ENCODE results near the gene UMODL1.

UMODL1 gene

DNA sequence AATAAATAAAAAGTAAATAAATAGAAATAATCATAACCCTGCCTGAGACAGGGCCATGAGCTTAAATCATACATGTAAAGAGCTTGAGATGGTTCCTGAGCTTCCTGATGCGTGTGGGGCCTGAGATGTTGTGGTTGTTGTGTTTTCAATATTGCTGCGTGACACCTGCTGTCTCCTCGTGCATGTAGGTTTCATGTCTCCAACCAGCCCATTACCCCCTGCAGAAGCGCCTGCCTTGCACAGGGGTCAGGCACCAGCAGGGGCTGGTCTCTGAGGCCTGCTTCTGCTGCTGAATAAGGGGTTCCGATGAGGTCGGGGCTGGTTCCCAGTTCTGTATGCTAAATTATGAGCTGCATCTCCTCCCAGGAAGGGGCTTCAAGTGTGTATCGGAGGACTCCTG lies 15.9 kb downstream of the UMODL1 start:
- H3K4me2 ChIP-seq (ENCODE audit: insufficient read depth, low read length) = no peak overlapping the region
- DNase-seq = no peak
- no peak overlapping the region for H3K9ac ChIP-seq (ENCODE audit: low read depth, low read length)
- no peaks in the 10 kb centered on the region for H3K36me3 ChIP-seq (ENCODE audit: insufficient read depth, low read length)
- no peak for TF ChIP-seq EZH2 (IDR thresholded peaks at IDR 0.05; ENCODE audit: borderline replicate concordance, low read depth, low read length, severe bottlenecking)
- TF ChIP-seq, protein P1, sequence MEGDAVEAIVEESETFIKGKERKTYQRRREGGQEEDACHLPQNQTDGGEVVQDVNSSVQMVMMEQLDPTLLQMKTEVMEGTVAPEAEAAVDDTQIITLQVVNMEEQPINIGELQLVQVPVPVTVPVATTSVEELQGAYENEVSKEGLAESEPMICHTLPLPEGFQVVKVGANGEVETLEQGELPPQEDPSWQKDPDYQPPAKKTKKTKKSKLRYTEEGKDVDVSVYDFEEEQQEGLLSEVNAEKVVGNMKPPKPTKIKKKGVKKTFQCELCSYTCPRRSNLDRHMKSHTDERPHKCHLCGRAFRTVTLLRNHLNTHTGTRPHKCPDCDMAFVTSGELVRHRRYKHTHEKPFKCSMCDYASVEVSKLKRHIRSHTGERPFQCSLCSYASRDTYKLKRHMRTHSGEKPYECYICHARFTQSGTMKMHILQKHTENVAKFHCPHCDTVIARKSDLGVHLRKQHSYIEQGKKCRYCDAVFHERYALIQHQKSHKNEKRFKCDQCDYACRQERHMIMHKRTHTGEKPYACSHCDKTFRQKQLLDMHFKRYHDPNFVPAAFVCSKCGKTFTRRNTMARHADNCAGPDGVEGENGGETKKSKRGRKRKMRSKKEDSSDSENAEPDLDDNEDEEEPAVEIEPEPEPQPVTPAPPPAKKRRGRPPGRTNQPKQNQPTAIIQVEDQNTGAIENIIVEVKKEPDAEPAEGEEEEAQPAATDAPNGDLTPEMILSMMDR (IDR thresholded peaks at IDR 0.05; ENCODE audit: borderline replicate concordance, extremely low read depth, low read length, poor library complexity, severe bottlenecking) = no peak
- no peak overlapping the region for H2AFZ ChIP-seq (ENCODE audit: low read depth, low read length)
- no peak overlapping the region for H3K4me3 ChIP-seq (ENCODE audit: low read depth in 1 of 2, low read length in 2 of 2)
- no peak for ATAC-seq (ENCODE audit: insufficient read depth, low read depth)
- no peak overlapping the region for H3K27ac ChIP-seq (ENCODE audit: low read length)
- no peaks in the 10 kb centered on the region for H3K79me2 ChIP-seq (ENCODE audit: insufficient read depth, low read length)
- H4K20me1 ChIP-seq (ENCODE audit: insufficient read depth, low read length) = no peaks in the 10 kb centered on the region
- H3K4me1 ChIP-seq (ENCODE audit: insufficient read depth, low read length) = peaks cover 13% of the 10 kb centered on the region
- no peaks in the 10 kb centered on the region for H3K27me3 ChIP-seq (ENCODE audit: insufficient read depth, low read length, poor library complexity)
- H3K9me3 ChIP-seq (ENCODE audit: insufficient read depth, low read length, severe bottlenecking) = no peaks in the 10 kb centered on the region

DNA sequence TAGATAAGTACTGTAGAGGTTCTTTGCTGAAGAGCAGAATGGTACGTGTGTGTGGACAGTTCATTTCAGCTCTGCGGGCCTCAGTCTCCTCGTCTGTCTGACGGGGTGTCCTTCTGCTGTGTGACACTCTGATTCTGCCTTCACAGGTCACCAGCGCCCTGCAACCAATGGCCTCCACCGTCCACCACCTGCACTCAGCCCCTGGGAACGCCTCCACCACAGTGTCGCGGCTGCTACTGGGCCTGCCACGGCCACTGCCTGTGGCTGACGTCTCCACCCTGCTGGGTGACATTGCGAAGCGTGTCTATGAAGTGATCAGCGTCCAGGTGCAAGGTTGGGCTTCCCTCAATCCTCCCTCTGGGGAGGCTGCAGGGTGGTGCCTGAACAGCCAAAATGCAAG lies 17.0 kb downstream of the UMODL1 start:
- no peaks in the 10 kb centered on the region for H3K79me2 ChIP-seq (ENCODE audit: insufficient read depth, low read length)
- H3K27me3 ChIP-seq (ENCODE audit: insufficient read depth, low read length, poor library complexity) = no peaks in the 10 kb centered on the region
- no peak overlapping the region for H3K4me2 ChIP-seq (ENCODE audit: insufficient read depth, low read length)
- no peak overlapping the region for H3K9ac ChIP-seq (ENCODE audit: low read depth, low read length)
- peaks cover 13% of the 10 kb centered on the region for H3K4me1 ChIP-seq (ENCODE audit: insufficient read depth, low read length)
- no peaks in the 10 kb centered on the region for H4K20me1 ChIP-seq (ENCODE audit: insufficient read depth, low read length)
- H3K4me3 ChIP-seq (ENCODE audit: low read depth in 1 of 2, low read length in 2 of 2) = no peak overlapping the region
- H2AFZ ChIP-seq (ENCODE audit: low read depth, low read length) = no peak overlapping the region
- DNase-seq = no peak
- H3K9me3 ChIP-seq (ENCODE audit: insufficient read depth, low read length, severe bottlenecking) = no peaks in the 10 kb centered on the region
- ATAC-seq (ENCODE audit: insufficient read depth, low read depth) = no peak
- no peak overlapping the region for H3K27ac ChIP-seq (ENCODE audit: low read length)
- no peak for TF ChIP-seq EZH2 (IDR thresholded peaks at IDR 0.05; ENCODE audit: borderline replicate concordance, low read depth, low read length, severe bottlenecking)
- TF ChIP-seq, protein P1 (IDR thresholded peaks at IDR 0.05; ENCODE audit: borderline replicate concordance, extremely low read depth, low read length, poor library complexity, severe bottlenecking) = no peak
- H3K36me3 ChIP-seq (ENCODE audit: insufficient read depth, low read length) = no peaks in the 10 kb centered on the region

DNA sequence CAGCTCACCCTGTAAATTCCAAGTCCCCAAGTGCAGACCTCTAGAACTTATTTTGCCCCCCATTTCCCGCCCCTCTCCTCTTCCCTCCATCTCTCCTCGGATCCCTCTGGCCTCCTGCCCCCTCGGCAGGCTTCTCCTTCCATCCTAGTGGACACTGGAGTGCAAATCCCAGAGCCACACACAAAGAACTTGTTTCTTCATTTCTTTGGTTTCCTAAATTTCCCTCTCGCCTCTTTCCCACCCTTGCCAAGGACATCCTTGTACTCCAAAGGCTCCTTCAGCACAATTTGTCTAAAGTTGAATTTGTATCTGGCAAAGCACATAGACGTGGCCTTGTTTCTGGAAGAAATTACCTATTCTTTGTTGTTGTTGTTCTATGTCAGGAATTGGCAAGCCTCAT lies 17.5 kb downstream of the UMODL1 start:
- no peak for DNase-seq
- no peak overlapping the region for H3K9ac ChIP-seq (ENCODE audit: low read depth, low read length)
- no peaks in the 10 kb centered on the region for H3K79me2 ChIP-seq (ENCODE audit: insufficient read depth, low read length)

More for the DNA sequence above, 17.5 kb downstream of the UMODL1 start:
- no peak overlapping the region for H3K4me2 ChIP-seq (ENCODE audit: insufficient read depth, low read length)
- no peak overlapping the region for H2AFZ ChIP-seq (ENCODE audit: low read depth, low read length)
- H3K27ac ChIP-seq (ENCODE audit: low read length) = no peak overlapping the region
- H3K4me1 ChIP-seq (ENCODE audit: insufficient read depth, low read length) = peaks cover 13% of the 10 kb centered on the region
- no peak for TF ChIP-seq EZH2 (IDR thresholded peaks at IDR 0.05; ENCODE audit: borderline replicate concordance, low read depth, low read length, severe bottlenecking)
- TF ChIP-seq, protein P1 (IDR thresholded peaks at IDR 0.05; ENCODE audit: borderline replicate concordance, extremely low read depth, low read length, poor library complexity, severe bottlenecking) = no peak
- H3K36me3 ChIP-seq (ENCODE audit: insufficient read depth, low read length) = no peaks in the 10 kb centered on the region
- no peaks in the 10 kb centered on the region for H4K20me1 ChIP-seq (ENCODE audit: insufficient read depth, low read length)
- no peaks in the 10 kb centered on the region for H3K27me3 ChIP-seq (ENCODE audit: insufficient read depth, low read length, poor library complexity)
- no peak overlapping the region for H3K4me3 ChIP-seq (ENCODE audit: low read depth in 1 of 2, low read length in 2 of 2)
- H3K9me3 ChIP-seq (ENCODE audit: insufficient read depth, low read length, severe bottlenecking) = no peaks in the 10 kb centered on the region
- ATAC-seq (ENCODE audit: insufficient read depth, low read depth) = no peak
